HG03175 (cell line): ENCODE results near the gene KLC3.

Experiments
- ATAC-seq: cut with Tn5 transposase; IDR thresholded peaks from one replicate; pipeline ENCODE4 v1.9.1; 2021; ENCODE audit warnings: mild to moderate bottlenecking, moderate library complexity; ENCODE audit not compliant: unreplicated experiment

Gene KLC3

GRCh38 chr19:45348367-45349125 lies 8.0 kb downstream of the KLC3 start:
- ATAC-seq: no peak

- ATAC-seq: no peak
Measured at GRCh38 chr19:45349126-45349415, 8.5 kb downstream of the KLC3 start.

- ATAC-seq: no peak
Measured at GRCh38 chr19:45349430-45349941, 8.9 kb downstream of the KLC3 start.

GRCh38 chr19:45350477-45351058 lies 10.0 kb downstream of the KLC3 start:
- no peak for ATAC-seq

GRCh38 chr19:45351401-45351952 lies 10.9 kb downstream of the KLC3 start:
- ATAC-seq: no peak

- ATAC-seq: no peak
Measured at GRCh38 chr19:45352062-45352461, 11.5 kb downstream of the KLC3 start.

GRCh38 chr19:45352471-45352870 lies 11.9 kb downstream of the KLC3 start:
- no peak for ATAC-seq

GRCh38 chr19:45352914-45353796 lies 12.6 kb downstream of the KLC3 start:
- no peak for ATAC-seq

- no peak for ATAC-seq
Measured at GRCh38 chr19:45354241-45354842, 13.8 kb downstream of the KLC3 start.

- no peak for ATAC-seq
Measured at GRCh38 chr19:45355402-45355801, 14.9 kb downstream of the KLC3 start.

- no peak for ATAC-seq
Measured at GRCh38 chr19:45355910-45356309, 15.4 kb downstream of the KLC3 start.

- ATAC-seq: no peak
Measured at GRCh38 chr19:45356760-45357444, 16.4 kb downstream of the KLC3 start.

GRCh38 chr19:45357445-45357783 lies 16.9 kb downstream of the KLC3 start:
- no peak for ATAC-seq

- ATAC-seq: no peak
Measured at GRCh38 chr19:45358213-45358792, 17.8 kb downstream of the KLC3 start.

- ATAC-seq: no peak
Measured at GRCh38 chr19:45361608-45362007, 21.1 kb downstream of the KLC3 start.

GRCh38 chr19:45362291-45362690 lies 21.7 kb downstream of the KLC3 start:
- no peak for ATAC-seq

- ATAC-seq: no peak
Measured at GRCh38 chr19:45363861-45364459, 23.4 kb downstream of the KLC3 start.

- no peak for ATAC-seq
Measured at GRCh38 chr19:45364696-45365095, 24.1 kb downstream of the KLC3 start.

GRCh38 chr19:45368127-45368526 lies 27.6 kb downstream of the KLC3 start:
- no peak for ATAC-seq
